H1 (cell line): ENCODE data around the gene LY9. TPM values are rescaled to one million over a fixed set of nuclear protein-coding genes. Genes with fewer than 3 reads are reported as not detected.

Source experiments
- CTCF ChIA-PET: fragments of 300-600 bp; sonication (Branson Sonifier 250); formaldehyde crosslinking; loops from one replicate; lab custom pipeline; 2021; ENCODE audit not compliant: partially characterized antibody; lab: Charles Lee
- POLR2A ChIA-PET: fragments of 300-600 bp; sonication (Branson Sonifier 250); formaldehyde crosslinking; loops from one replicate; lab custom pipeline; 2021; ENCODE audit warnings: inconsistent platforms; ENCODE audit not compliant: partially characterized antibody; lab: Charles Lee
- DNase-seq, 2 experiments: peaks; one replicate each; pipeline versions ENCODE4 v3.0.0 to v3.0.0-alpha.2; 2010 to 2022; ENCODE audit warnings: low spot score in 2 of 2, low read depth in 1 of 2, mixed read lengths in 1 of 2
- FAIRE-seq: peaks from 2 replicates; lab custom pipeline; 2011; peaks lifted over from hg19 to GRCh38; lab: Jason Lieb, UNC
- H2AFZ ChIP-seq: 2 replicates; pipeline ENCODE4 v1.8.1; 2012; ENCODE audit warnings: low read length, inconsistent platforms
- H2AK5ac ChIP-seq: 2 replicates; pipeline ENCODE4 v1.6.1; 2013; ENCODE audit warnings: low read depth, low read length
- H2BK120ac ChIP-seq: replicated peaks from 2 replicates; pipeline ENCODE3; 2013; ENCODE audit warnings: low read depth, low read length, inconsistent platforms
- H2BK12ac ChIP-seq: 2 replicates; pipeline ENCODE4 v1.6.1; 2013; ENCODE audit warnings: low read depth, low read length
- H2BK15ac ChIP-seq: 2 replicates; pipeline ENCODE4 v1.6.1; 2013; ENCODE audit warnings: low read length
- H2BK20ac ChIP-seq: 2 replicates; pipeline ENCODE4 v1.6.1; 2013; ENCODE audit warnings: low read length
- H2BK5ac ChIP-seq: 2 replicates; pipeline ENCODE4 v1.6.1; 2013; ENCODE audit warnings: low read depth, low read length
- H3K14ac ChIP-seq: 2 replicates; pipeline ENCODE4 v1.6.1; 2013; ENCODE audit warnings: inconsistent platforms; ENCODE audit not compliant: insufficient read length
- H3K18ac ChIP-seq: 2 replicates; pipeline ENCODE4 v1.6.1; 2013; ENCODE audit warnings: low read length; ENCODE audit errors: extremely low read depth
- H3K23ac ChIP-seq: 2 replicates; pipeline ENCODE4 v1.6.1; 2013; ENCODE audit warnings: inconsistent platforms; ENCODE audit not compliant: insufficient read length
- H3K23me2 ChIP-seq: 2 replicates; pipeline ENCODE4 v1.6.1; 2013; ENCODE audit warnings: low read depth, low read length
- H3K27ac ChIP-seq: 2 replicates; pipeline ENCODE4 v1.6.1; 2011; ENCODE audit warnings: low read depth, low read length, inconsistent platforms
- H3K27me3 ChIP-seq, 4 experiments: replicated peaks in 1 of 4; 1 replicate in 1 of 4; 2 replicates in 3 of 4; pipeline versions ENCODE4 v1.6.1 to v1.8.1; 2011 to 2013; ENCODE audit warnings: low read length in 3 of 4, mild to moderate bottlenecking in 3 of 4, inconsistent platforms in 2 of 4, mixed read lengths in 2 of 4, moderate library complexity in 1 of 4; ENCODE audit not compliant: control insufficient read depth in 3 of 4, insufficient read depth in 3 of 4; ENCODE audit errors: extremely low read depth in 1 of 4
- H3K36me3 ChIP-seq, 4 experiments: 2 replicates each; pipeline versions ENCODE4 v1.6.1 to v1.8.1; 2011 to 2013; ENCODE audit warnings: mild to moderate bottlenecking in 4 of 4, low read length in 3 of 4, moderate library complexity in 2 of 4, control low read depth in 1 of 4, inconsistent platforms in 1 of 4; ENCODE audit not compliant: insufficient read depth in 4 of 4, control insufficient read depth in 2 of 4
- H3K4ac ChIP-seq: replicated peaks from 2 replicates; pipeline ENCODE3; 2013; ENCODE audit warnings: low read length, low read depth, mixed read lengths, inconsistent platforms; ENCODE audit not compliant: insufficient read length
- H3K4me1 ChIP-seq, 4 experiments: replicated peaks in 1 of 4; 1 replicate in 1 of 4; 2 replicates in 3 of 4; pipeline versions ENCODE4 v1.6.1 to v1.8.1; 2011 to 2013; ENCODE audit warnings: low read length in 3 of 4, inconsistent platforms in 2 of 4, mixed read lengths in 1 of 4; ENCODE audit not compliant: insufficient read depth in 4 of 4, control insufficient read depth in 3 of 4
- H3K4me2 ChIP-seq, 2 experiments: 2 replicates each; pipeline versions ENCODE4 v1.6.1 to v1.8.1; 2011 to 2013; ENCODE audit warnings: low read depth in 2 of 2, low read length in 2 of 2, control low read depth in 1 of 2, inconsistent platforms in 1 of 2, mild to moderate bottlenecking in 1 of 2; ENCODE audit not compliant: insufficient read depth in 1 of 2
- H3K4me3 ChIP-seq, 4 experiments: fragments of 200-600, 300-600 bp in 1 of 4; sonication (generic), shearing (Covaris generic), sonication (Bioruptor Twin) in 1 of 4; 2 replicates each; pipeline versions ENCODE4 v1.5.1 to v1.8.1; 2011 to 2016; ENCODE audit warnings: low read length in 4 of 4, low read depth in 3 of 4, control low read depth in 2 of 4, inconsistent platforms in 2 of 4, mild to moderate bottlenecking in 2 of 4, mixed read lengths in 1 of 4, moderate library complexity in 1 of 4; ENCODE audit not compliant: insufficient read depth in 2 of 4; ENCODE audit errors: extremely low read depth in 1 of 4
- H3K56ac ChIP-seq: replicated peaks from 2 replicates; pipeline ENCODE3; 2013; ENCODE audit warnings: low read depth, mild to moderate bottlenecking, mixed read lengths, low read length, inconsistent platforms; ENCODE audit not compliant: insufficient read length
- H3K79me1 ChIP-seq: 2 replicates; pipeline ENCODE4 v1.6.1; 2013; ENCODE audit warnings: low read depth, low read length, control low read depth
- H3K79me2 ChIP-seq, 2 experiments: 2 replicates each; pipeline versions ENCODE4 v1.6.1 to v1.8.1; 2012 to 2013; ENCODE audit warnings: low read length in 2 of 2, mild to moderate bottlenecking in 2 of 2, inconsistent platforms in 1 of 2; ENCODE audit not compliant: insufficient read depth in 2 of 2, control insufficient read depth in 1 of 2
- H3K9ac ChIP-seq, 4 experiments: replicated peaks in 1 of 4; 1 replicate in 1 of 4; 2 replicates in 3 of 4; pipeline versions ENCODE4 v1.6.1 to v1.8.1; 2011 to 2013; ENCODE audit warnings: low read depth in 3 of 4, low read length in 3 of 4, control low read depth in 2 of 4, mild to moderate bottlenecking in 2 of 4, moderate library complexity in 2 of 4, inconsistent platforms in 1 of 4; ENCODE audit errors: extremely low read depth in 1 of 4
- H3K9me3 ChIP-seq, 2 experiments: 2 replicates each; pipeline versions ENCODE4 v1.6.1 to v1.8.1; 2012 to 2013; ENCODE audit warnings: mild to moderate bottlenecking in 2 of 2, moderate library complexity in 2 of 2, control low read depth in 1 of 2, inconsistent platforms in 1 of 2, low read depth in 1 of 2, low read length in 1 of 2, mixed read lengths in 1 of 2; ENCODE audit not compliant: insufficient read depth in 2 of 2
- H4K20me1 ChIP-seq, 2 experiments: replicated peaks in 1 of 2; 2 replicates each; pipeline versions ENCODE3 to v1.8.1; 2011 to 2013; ENCODE audit warnings: inconsistent platforms in 2 of 2, low read length in 2 of 2, mild to moderate bottlenecking in 1 of 2; ENCODE audit not compliant: insufficient read depth in 2 of 2, control insufficient read depth in 1 of 2
- H4K5ac ChIP-seq: 2 replicates; pipeline ENCODE4 v1.6.1; 2013; ENCODE audit warnings: low read length, low read depth, mixed read lengths, inconsistent platforms; ENCODE audit not compliant: insufficient read length
- H4K8ac ChIP-seq: 2 replicates; pipeline ENCODE4 v1.8.0; 2013; ENCODE audit warnings: mild to moderate bottlenecking, moderate library complexity, low read length, inconsistent platforms; ENCODE audit not compliant: insufficient read depth; ENCODE audit errors: extremely low read depth
- H4K91ac ChIP-seq: replicated peaks from 2 replicates; pipeline ENCODE3; 2013; ENCODE audit warnings: low read length, mixed read lengths, inconsistent platforms; ENCODE audit not compliant: insufficient read length
- BCL11A ChIP-seq, 2 experiments: IDR thresholded peaks; one replicate each; pipeline ENCODE4 v1.6.1; 2011; ENCODE audit warnings: low read depth in 2 of 2, low read length in 2 of 2, mild to moderate bottlenecking in 2 of 2
- BRCA1 ChIP-seq: IDR thresholded peaks from 2 replicates; pipeline ENCODE4 v1.6.1; 2012; ENCODE audit warnings: low read depth, low read length, improper control_type of control experiment
- CBX5 ChIP-seq: fragments of 300-800, 300-1000 bp; sonication (generic); IDR thresholded peaks from 2 replicates; pipeline ENCODE4 v1.7.1; 2016; ENCODE audit warnings: antibody characterized with exemption, low read length, low read depth
- CBX8 ChIP-seq: fragments of 300-800, 300-1000 bp; sonication (generic); IDR thresholded peaks from 2 replicates; pipeline ENCODE4 v1.7.1; 2016; ENCODE audit warnings: low read depth, low read length, borderline replicate concordance
- EZH2 ChIP-seq: fragments of 200-600 bp; sonication (generic); IDR thresholded peaks from 2 replicates; pipeline ENCODE4 v1.7.1; 2012; ENCODE audit warnings: low read depth, mild to moderate bottlenecking, moderate library complexity, low read length, inconsistent platforms; ENCODE audit not compliant: severe bottlenecking
- KDM1A ChIP-seq: fragments of 200-600, 300-600 bp; sonication (generic); IDR thresholded peaks from 2 replicates; pipeline ENCODE4 v1.7.1; 2016; ENCODE audit warnings: mild to moderate bottlenecking, low read length, borderline replicate concordance
- PHF8 ChIP-seq: fragments of 200-600 bp; sonication (generic); conservative IDR thresholded peaks from 2 replicates; pipeline ENCODE4 v1.7.1; 2012; ENCODE audit warnings: low read depth, mild to moderate bottlenecking, inconsistent platforms, low read length, moderate library complexity
- POLR2A ChIP-seq, 2 experiments: IDR thresholded peaks; 1 replicate in 1 of 2; 2 replicates in 1 of 2; pipeline ENCODE4 v1.6.1; 2011; ENCODE audit warnings: low read depth in 2 of 2, low read length in 2 of 2, mild to moderate bottlenecking in 2 of 2; ENCODE audit errors: control extremely low read depth in 1 of 2
- POLR2AphosphoS5 ChIP-seq: IDR thresholded peaks from 2 replicates; pipeline ENCODE4 v1.6.1; 2011; ENCODE audit warnings: low read depth, low read length
- RFX5 ChIP-seq: IDR thresholded peaks from 2 replicates; pipeline ENCODE4 v1.6.1; 2011; ENCODE audit warnings: low read depth, low read length, improper control_type of control experiment, borderline replicate concordance
- SAP30 ChIP-seq: fragments of 300-600 bp; sonication (generic); IDR thresholded peaks from 2 replicates; pipeline ENCODE4 v1.7.1; 2012; ENCODE audit warnings: low read length, moderate library complexity, mild to moderate bottlenecking, inconsistent platforms; ENCODE audit not compliant: insufficient read depth, insufficient replicate concordance
- SIRT6 ChIP-seq: IDR thresholded peaks from one replicate; pipeline ENCODE4 v1.7.1; 2012; ENCODE audit warnings: low read length, inconsistent platforms
- SUZ12 ChIP-seq: fragments of 200-600 bp; sonication (generic); IDR thresholded peaks from 2 replicates; pipeline ENCODE4 v1.6.1; 2012; ENCODE audit warnings: mild to moderate bottlenecking, inconsistent platforms, low read length, moderate library complexity, mixed read lengths
- TAF7 ChIP-seq: optimal IDR thresholded peaks from 2 replicates; pipeline ENCODE3; 2011; ENCODE audit warnings: low read depth, mild to moderate bottlenecking, inconsistent platforms, low read length, moderate library complexity, borderline replicate concordance
- TBP ChIP-seq: IDR thresholded peaks from 2 replicates; pipeline ENCODE4 v1.6.1; 2011; ENCODE audit warnings: low read depth, low read length, improper control_type of control experiment
- TEAD4 ChIP-seq: IDR thresholded peaks from 2 replicates; pipeline ENCODE4 v1.6.1; 2012; ENCODE audit warnings: low read depth, low read length, inconsistent platforms, mixed read lengths
- WGBS, 2 experiments: shearing (Covaris generic) in 1 of 2; methylation state at CpG; one replicate each; pipeline versions ENCODE4 v1.1.6 to v1.1.7; 2013 to 2015; ENCODE audit warnings: low lambda C conversion rate in 2 of 2, mixed read lengths in 2 of 2, inconsistent platforms in 1 of 2, low coverage in 1 of 2, missing lambda C conversion rate in 1 of 2; ENCODE audit not compliant: insufficient replicate concordance in 2 of 2, insufficient coverage in 1 of 2, insufficient read length in 1 of 2; ENCODE audit errors: extremely low coverage in 1 of 2, missing lambda C conversion rate in 1 of 2; 5-methylcytosine and 5-hydroxymethylcytosine counted together
- polyA plus RNA-seq, 7 experiments: library from polyadenylated mRNA; depleted of rRNA in 3 of 7; stranded (reverse) in 5 of 7; unstranded in 2 of 7; fragments of >200 nt in 5 of 7; fragments of 200-250 nt in 2 of 7; gene quantifications; 1 replicate in 5 of 7; 2 replicates in 1 of 7; 4 replicates in 1 of 7; pipeline versions ENCODE4 v1.2.1 to v1.2.3, GENCODE V29; 2011 to 2013; ENCODE audit warnings: missing spikeins in 2 of 7, mixed read lengths in 2 of 7
- total RNA-seq: library from RNA; stranded (reverse); fragmentation: NEBNext Ultra II Directional; extraction: Animal tissue kit (Norgen Biotek cat#: 25700); gene quantifications from 2 replicates; pipeline ENCODE4 v1.2.1, GENCODE V29; 2021

The LY9 gene
- total and polyA plus RNA-seq, 2 of the 8 experiments (the other 6 are each of a cell fraction or from before 2014, with no cell fraction given), result not detected

DNA sequence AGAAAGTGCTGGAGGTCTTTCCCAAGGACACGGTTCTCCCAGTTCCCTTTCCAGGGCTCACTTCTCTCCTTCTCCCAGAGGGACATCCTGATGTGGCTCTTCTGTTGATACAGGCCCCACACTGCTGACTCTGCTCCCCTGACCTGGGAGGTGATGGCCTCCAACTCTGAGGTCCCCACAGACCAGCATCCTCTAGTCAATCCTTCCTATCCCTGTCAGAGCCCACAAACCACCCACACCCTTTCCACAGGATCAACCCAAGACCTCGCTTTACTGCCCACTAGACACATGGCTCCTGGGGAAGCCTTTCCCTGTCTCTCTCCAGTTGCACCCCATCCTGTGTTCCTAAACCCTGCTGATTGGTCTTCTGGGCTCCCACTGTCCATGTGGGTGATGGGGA, 45.4 kb upstream of the LY9 start:
- no peak overlapping the region for H3K4ac ChIP-seq
- peaks cover 0 to 5% (median 0%) of the 10 kb centered on the region in 4 experiments; a peak in 2 of 7 replicates for H3K4me1 ChIP-seq
- H3K56ac ChIP-seq, result no peak overlapping the region
- H2AFZ ChIP-seq, result no peak overlapping the region
- no peak overlapping the region for H2BK120ac ChIP-seq
- H3K27ac ChIP-seq, result no peak overlapping the region
- no peaks in the 10 kb centered on the region for H3K23me2 ChIP-seq
- H2BK12ac ChIP-seq, result peak overlapping the region; percentile 42; the same call in 1 of the 2 replicates
- H4K8ac ChIP-seq, result no peak overlapping the region
- H2BK15ac ChIP-seq, result no peak overlapping the region
- no peaks in the 10 kb centered on the region for H3K27me3 ChIP-seq
- no peaks in the 10 kb centered on the region for H3K79me2 ChIP-seq
- no peak for DNase-seq
- H3K18ac ChIP-seq, result no peak overlapping the region
- no peaks in the 10 kb centered on the region for H4K20me1 ChIP-seq
- no peak overlapping the region for H3K4me2 ChIP-seq
- H3K23ac ChIP-seq, result no peak overlapping the region
- no peaks in the 10 kb centered on the region for H3K9me3 ChIP-seq
- no peak for FAIRE-seq
- WGBS, 2 experiments, result 100% methylated on average over 2 of the region's 2 CpGs; no CpG with 5 or more reads in 1 of the 2 experiments
- H2BK20ac ChIP-seq, result no peak overlapping the region
- CTCF ChIA-PET, result interaction anchor here (0.8 to 4.3 kb wide), 4 partner anchors 18 to 79 kb away, joined by 3 to 42 read pairs (median 6); no protein-coding TSS in a partner anchor
- H3K4me3 ChIP-seq, result no peak overlapping the region
- H3K9ac ChIP-seq, result no peak overlapping the region
- no peak overlapping the region for H2AK5ac ChIP-seq
- H3K36me3 ChIP-seq, result no peaks in the 10 kb centered on the region
- POLR2A ChIA-PET, result no interaction called here
- no peaks in the 10 kb centered on the region for H3K79me1 ChIP-seq
- no peak overlapping the region for H4K5ac ChIP-seq
- no peak overlapping the region for H3K14ac ChIP-seq
- H2BK5ac ChIP-seq, result no peak overlapping the region
- H4K91ac ChIP-seq, result no peak overlapping the region
- TF ChIP-seq PHF8, result no peak
- TF ChIP-seq TBP, result no peak
- no peak for TF ChIP-seq SUZ12
- TF ChIP-seq TEAD4, result no peak
- no peak for TF ChIP-seq TAF7
- no peak for TF ChIP-seq RFX5
- TF ChIP-seq BCL11A (IDR thresholded peaks at IDR 0.05; ENCODE audit: low read depth in 2 of 2, low read length in 2 of 2), result no peak
- TF ChIP-seq SIRT6, result no peak
- TF ChIP-seq POLR2AphosphoS5, result no peak
- no peak for TF ChIP-seq BRCA1
- TF ChIP-seq EZH2, result no peak
- no peak for TF ChIP-seq CBX5
- no peak for TF ChIP-seq SAP30
- no peak for TF ChIP-seq KDM1A
- TF ChIP-seq POLR2A (IDR thresholded peaks at IDR 0.05; ENCODE audit: control extremely low read depth in 1 of 2, low read depth in 2 of 2, low read length in 2 of 2), result no peak
- TF ChIP-seq CBX8, result no peak
